Measurements from ENCODE around the gene APC2. TPM values are rescaled to one million over a fixed set of nuclear protein-coding genes. Genes with fewer than 3 reads are reported as not detected.
"Not testable (repeated sequence)": the region's sequence is repeated elsewhere in the genome, so short reads cannot be mapped to it uniquely, and the experiment has no call there.

The APC2 gene
- total RNA-seq, 1 experiment from 2014 or later: 0.43 TPM

GRCh38 chr19:1474011-1474764 is 24.3 kb downstream of the APC2 start:
- no peak for DNase-seq (ENCODE audit: low spot score)

GRCh38 chr19:1474765-1475351 is 24.9 kb downstream of the APC2 start:
- DNase-seq (ENCODE audit: low spot score): no peak

DNA sequence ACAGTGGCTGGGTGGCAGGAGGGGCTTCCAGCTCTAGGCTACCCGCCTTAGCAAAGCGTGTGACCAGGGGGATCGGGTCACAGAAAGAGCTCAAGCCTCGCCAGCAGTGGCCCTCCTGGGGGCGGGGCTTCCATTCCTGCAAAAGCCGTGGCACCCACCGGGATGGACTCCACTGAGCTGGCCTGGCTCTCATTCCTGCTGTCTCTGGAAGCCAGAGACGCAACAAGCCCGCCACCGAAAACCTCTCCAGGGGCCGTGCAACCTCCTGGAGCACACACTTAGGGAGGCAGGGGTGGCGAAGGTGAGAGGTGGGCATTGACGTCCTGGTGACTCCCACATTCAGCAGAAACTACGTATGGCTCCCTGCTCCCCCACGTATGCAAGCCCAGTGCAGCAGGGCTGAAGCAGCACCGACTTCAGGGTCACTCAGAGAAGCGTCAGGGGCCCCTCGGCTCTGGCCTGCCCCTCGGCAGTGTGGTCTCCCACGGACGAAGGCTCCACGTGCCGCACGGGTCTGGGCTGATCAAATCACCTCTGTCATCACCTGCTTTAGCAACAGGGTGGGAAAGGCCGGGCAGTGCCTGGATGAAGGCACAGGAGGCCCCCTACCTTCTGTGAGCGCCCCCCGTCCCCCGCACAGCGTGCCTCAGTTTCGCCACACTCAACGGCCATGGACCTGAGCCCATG is 26.0 kb downstream of the APC2 start:
- no peak for DNase-seq (ENCODE audit: low spot score)

DNA sequence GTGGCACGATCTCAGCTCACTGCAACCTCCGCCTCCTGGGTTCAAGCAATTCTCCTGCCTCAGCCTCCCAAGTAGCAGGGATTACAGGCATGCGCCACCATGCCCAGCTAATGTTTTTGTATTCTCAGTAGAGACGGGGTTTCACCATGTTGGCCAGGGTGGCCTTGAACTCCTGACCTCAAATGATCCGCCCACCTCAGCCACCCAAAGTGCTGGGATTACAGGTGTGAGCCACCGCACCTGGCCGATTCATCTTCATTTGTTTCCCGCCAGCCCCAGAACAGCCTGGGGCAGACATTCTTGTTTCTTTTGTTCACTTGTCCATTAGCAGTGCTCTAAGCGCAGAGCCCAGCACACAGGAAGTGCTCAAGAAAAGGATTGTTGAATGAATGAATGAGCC is 27.1 kb downstream of the APC2 start:
- not testable (repeated sequence) for DNase-seq (ENCODE audit: low spot score)

DNA sequence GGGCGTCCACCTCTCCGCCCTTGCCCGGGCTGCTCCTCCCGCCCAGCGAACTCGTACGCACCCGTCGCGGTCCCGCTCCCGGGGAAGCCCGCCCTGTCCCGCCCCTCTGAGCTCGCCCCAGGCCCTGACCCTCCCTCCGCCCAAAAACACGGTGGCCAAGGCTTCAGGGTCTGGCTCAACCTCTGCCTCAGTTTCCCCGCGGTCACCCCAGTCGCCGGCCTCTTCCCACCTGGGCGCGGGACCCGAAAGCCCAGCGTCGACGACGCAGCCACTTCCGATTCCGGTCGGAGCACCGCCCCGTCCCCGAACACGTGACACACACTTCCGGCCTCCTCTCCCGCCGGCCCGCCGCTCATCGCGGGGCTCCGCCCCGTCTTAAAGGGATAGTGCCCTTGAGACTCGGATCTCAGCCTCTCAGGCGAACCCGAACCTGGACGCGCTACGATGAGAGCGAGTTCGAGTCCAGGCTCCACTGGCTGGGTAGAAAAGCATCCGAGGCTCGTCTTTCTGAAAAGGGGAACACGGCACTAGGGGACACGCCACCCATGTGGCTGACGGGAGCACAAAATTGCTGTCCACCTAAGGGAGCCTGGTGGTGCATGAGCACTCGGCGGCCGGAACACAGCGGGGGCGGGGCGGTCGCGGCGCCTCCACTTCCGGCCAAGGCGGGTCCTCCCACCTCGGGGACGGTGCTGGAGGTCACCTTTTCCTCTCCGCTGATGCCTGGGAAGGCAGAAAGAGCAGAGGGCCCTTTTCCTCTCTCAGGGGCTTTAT is 29.2 kb downstream of the APC2 start, which contains the start of gene C19orf25:
Gene C19orf25 (minus strand): TSS at position 282 of the 774 bp plus-strand sequence. CDS start 312 bp downstream, outside the sequence.
- peak; percentile 89 for DNase-seq (ENCODE audit: low spot score)

DNA sequence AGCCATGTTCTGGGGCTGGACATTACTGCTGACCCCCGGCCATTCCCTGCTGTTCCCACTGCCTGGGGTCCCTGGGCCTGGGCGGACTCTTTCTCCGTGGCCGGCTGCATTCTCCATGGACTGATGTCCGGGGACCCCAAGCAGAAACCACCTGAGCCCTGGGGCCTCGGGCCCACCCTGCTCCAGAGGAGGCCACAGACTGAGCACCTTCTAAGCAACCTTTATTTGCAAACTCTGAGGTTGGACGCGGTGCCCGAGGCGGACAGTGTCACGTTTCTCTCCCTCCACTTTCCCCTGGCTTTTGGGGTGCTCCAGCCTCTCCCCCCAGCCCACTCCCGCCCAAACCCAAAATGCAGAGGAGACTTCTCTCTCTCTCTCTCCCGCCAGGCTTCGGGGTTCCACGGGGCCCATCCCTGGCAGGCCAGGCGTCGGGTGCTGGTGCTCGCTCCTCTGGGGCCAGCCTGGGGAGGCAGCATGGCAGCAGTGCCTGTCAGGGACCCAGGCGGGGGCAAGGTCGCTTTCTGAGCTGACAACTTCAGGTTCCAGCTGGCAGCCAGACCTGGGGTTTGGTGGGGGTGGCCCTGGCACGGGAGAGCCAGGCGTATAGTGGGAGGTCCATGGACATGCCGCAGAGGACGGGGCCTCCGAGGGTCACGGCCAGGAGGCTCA is 31.4 kb downstream of the APC2 start:
- DNase-seq (ENCODE audit: low spot score): no peak

DNA sequence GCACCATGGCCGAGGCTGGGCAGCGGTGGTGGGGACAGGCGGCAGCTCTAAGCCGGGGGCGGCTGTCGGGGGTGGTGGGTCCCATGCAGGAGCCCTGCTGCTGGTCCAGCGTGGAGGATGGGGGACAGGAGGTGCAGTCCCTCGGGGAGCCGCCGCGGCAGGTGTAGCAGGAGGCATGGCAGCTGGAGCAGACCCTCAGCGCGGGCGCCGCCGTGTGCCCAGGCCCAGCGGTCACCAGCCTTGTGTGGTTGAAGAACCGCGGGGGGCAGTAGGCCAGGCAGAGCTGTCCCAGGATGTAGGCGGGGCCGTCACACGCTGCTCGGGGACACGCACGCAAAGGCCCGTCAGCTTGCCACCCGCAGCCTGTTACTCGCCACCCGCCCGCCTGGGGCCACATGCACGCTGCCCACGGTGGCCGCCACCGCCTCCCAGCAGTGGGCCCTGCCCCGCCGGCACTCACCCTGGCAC is 32.0 kb downstream of the APC2 start:
- DNase-seq (ENCODE audit: low spot score): no peak

GRCh38 chr19:1482361-1483130 is 32.6 kb downstream of the APC2 start:
- no peak for DNase-seq (ENCODE audit: low spot score)

- DNase-seq (ENCODE audit: low spot score): no peak
Measured at GRCh38 chr19:1483131-1483978, 33.4 kb downstream of the APC2 start.

- DNase-seq (ENCODE audit: low spot score): no peak
Measured at GRCh38 chr19:1483979-1484428, 34.1 kb downstream of the APC2 start.

DNA sequence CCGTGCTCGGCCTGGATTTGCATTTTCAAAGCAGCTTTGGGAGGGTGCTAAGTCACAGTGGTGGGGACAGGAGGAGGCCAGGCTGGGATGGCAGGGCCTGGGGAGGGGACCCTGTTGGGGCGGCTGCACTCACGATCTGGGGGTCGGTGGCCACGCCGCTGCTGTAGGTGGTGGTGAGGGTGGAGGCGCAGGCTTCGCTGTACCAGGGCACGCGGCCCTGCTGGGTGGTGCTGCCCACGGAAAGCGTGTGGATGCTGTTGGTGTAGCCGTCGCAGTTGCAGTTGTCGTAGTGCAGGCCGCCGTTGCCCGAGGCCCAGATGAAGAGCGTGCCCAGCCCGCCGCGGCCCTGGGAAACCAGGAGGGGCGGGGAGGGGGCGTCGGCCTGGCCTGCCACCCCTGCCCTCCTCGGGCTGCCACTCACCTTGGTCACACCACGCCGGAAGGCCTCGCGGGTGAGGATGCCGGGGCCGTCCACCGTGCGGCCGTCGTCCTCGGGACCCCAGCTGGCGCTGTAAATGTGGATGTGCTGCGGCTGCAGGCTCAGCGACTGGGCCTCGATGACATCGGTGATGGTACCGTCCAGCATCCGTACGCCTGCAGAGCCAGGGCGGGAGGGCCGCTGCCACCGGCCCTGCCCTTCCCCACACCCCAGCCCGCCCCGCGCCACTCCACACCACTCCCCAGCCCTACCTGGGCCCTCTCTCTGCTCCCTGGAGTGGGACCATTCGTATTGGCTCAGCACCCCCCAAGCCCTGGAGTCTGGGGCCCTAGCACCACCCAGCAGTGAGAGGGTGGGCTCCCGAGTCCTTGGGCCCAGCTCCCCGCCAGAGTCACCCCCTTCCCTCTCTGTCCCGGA is 37.0 kb downstream of the APC2 start:
- no peak for DNase-seq (ENCODE audit: low spot score)

- no peak for DNase-seq (ENCODE audit: low spot score)
Measured at GRCh38 chr19:1487576-1488281, 37.8 kb downstream of the APC2 start.

- DNase-seq (ENCODE audit: low spot score): no peak
Measured at GRCh38 chr19:1488282-1488601, 38.3 kb downstream of the APC2 start.

DNA sequence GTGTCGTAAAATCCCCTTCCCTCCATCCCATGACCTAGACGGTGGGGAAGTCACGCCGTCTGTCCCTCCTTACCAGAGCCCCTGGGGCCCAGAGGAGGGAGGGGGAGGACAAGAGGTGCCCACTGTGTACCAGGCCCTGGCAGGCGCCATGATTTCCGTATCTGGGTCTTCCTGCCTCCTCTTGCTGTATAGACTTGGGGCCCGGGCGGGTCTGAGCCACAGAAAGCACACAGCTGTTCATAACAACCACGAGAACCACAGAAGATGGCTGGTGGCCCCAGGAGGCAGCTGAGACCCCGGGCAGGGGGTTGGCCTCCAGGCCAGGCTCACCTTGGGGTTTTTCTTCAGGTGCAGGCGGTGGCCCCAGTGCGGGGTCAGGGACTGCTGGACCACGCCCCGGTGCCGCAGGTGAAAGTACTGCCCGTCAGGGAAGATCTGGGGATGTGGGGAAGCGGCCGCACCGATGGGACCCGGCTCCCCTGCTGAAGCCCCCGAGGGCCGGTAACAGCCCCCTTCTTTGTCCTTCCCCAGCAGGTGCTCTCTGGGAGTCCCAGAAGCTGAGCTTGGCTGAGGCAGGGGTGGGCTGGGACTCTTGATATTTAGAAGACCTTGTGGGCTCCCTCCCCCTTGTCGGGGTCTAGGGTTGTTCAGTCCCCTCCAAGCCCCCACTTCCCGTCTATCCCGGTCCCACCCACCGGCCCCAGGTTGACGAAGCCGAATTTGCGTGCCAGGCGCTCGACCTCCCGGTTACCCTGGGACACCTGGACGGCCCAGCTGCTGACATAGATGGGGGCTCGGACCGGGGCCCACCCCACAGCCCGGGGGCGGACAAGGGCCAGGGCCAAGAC is 39.8 kb downstream of the APC2 start:
- DNase-seq (ENCODE audit: low spot score): no peak

GRCh38 chr19:1490311-1491113 is 40.6 kb downstream of the APC2 start, which contains the start of gene PCSK4:
TSS of gene PCSK4 (minus strand) at chr19:1490350. CDS start at chr19:1490346, 4 bp downstream.
- peak; percentile 96 for DNase-seq (ENCODE audit: low spot score)
